ENCODE results near the gene NUP43. TPM values are rescaled to one million over a fixed set of nuclear protein-coding genes. Genes with fewer than 3 reads are reported as not detected.

NUP43 gene
- total RNA-seq, 1 donor from 2014 or later: 67.2 TPM

DNA sequence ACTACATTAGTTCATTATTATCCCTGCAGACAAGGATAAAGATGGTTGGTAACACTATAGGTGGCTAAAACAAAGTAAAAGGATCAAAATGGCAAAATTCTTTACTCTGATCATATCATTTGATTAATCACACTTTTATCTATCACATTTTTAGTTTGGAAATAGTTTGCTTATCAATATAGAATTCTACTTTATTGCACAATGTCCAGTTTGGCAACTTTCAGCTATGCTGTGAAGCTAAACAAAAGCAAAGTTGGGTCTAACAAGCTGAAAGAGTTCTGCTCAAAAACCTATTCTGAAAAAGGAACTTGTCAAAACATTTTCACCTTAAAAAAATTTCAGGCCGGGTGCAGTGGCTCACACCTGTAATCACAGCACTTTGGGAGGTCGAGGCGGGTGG, 20.5 kb downstream of the NUP43 start:
- peaks cover 5% of the 10 kb centered on the region for H3K4me1 Mint-ChIP-seq
- no peak overlapping the region for H3K27ac Mint-ChIP-seq (ENCODE audit: unreplicated experiment)
- no peaks in the 10 kb centered on the region for H3K9me3 Mint-ChIP-seq
- H3K27me3 Mint-ChIP-seq (ENCODE audit: low read depth): no peaks in the 10 kb centered on the region
- no peak overlapping the region for H3K4me3 Mint-ChIP-seq
- DNase-seq (ENCODE audit: low read depth, low spot score): no peak
- H3K36me3 Mint-ChIP-seq (ENCODE audit: low read depth): peaks cover 3% of the 10 kb centered on the region
- TF ChIP-seq, protein P1, sequence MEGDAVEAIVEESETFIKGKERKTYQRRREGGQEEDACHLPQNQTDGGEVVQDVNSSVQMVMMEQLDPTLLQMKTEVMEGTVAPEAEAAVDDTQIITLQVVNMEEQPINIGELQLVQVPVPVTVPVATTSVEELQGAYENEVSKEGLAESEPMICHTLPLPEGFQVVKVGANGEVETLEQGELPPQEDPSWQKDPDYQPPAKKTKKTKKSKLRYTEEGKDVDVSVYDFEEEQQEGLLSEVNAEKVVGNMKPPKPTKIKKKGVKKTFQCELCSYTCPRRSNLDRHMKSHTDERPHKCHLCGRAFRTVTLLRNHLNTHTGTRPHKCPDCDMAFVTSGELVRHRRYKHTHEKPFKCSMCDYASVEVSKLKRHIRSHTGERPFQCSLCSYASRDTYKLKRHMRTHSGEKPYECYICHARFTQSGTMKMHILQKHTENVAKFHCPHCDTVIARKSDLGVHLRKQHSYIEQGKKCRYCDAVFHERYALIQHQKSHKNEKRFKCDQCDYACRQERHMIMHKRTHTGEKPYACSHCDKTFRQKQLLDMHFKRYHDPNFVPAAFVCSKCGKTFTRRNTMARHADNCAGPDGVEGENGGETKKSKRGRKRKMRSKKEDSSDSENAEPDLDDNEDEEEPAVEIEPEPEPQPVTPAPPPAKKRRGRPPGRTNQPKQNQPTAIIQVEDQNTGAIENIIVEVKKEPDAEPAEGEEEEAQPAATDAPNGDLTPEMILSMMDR (conservative IDR thresholded peaks at IDR 0.05): no peak

DNA sequence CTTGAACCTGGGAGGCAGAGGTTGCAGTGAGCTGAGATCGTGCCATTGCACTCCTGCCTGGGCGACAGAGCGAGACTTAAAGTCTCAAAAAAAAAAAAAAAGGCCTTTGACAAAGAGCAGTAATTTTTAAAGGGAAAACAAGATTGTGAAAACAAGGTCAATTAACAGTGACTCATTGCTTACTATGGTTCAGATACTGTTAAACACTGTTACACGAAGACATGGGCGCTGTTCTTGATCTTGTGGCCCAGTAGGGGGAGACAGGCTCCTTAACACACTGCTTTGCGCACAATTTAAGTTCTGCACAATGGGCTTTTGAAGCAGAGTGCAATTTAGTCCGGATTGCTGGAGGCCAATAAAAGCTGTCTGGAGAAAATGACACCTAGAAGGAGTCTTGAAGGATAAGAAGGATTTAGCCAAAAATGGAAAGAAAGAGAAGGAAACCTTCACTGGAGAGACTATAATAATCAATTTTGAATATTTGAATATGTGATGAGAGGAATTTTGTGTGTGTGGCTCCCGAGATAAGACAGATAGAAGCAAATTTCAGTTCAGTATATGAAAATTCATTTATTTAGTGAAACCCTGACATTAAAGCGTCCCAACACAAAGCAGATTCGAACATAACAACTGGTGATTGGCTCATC, 22.4 kb downstream of the NUP43 start:
- peak; percentile 14 for DNase-seq (ENCODE audit: low read depth, low spot score)
- H3K9me3 Mint-ChIP-seq: no peaks in the 10 kb centered on the region
- no peaks in the 10 kb centered on the region for H3K27me3 Mint-ChIP-seq (ENCODE audit: low read depth)
- no peak overlapping the region for H3K27ac Mint-ChIP-seq (ENCODE audit: unreplicated experiment)
- H3K36me3 Mint-ChIP-seq (ENCODE audit: low read depth): peaks cover 7% of the 10 kb centered on the region
- H3K4me3 Mint-ChIP-seq: peak overlapping the region; percentile 1
- TF ChIP-seq, protein P1 (conservative IDR thresholded peaks at IDR 0.05): peak; percentile 78
- peaks cover 9% of the 10 kb centered on the region for H3K4me1 Mint-ChIP-seq

DNA sequence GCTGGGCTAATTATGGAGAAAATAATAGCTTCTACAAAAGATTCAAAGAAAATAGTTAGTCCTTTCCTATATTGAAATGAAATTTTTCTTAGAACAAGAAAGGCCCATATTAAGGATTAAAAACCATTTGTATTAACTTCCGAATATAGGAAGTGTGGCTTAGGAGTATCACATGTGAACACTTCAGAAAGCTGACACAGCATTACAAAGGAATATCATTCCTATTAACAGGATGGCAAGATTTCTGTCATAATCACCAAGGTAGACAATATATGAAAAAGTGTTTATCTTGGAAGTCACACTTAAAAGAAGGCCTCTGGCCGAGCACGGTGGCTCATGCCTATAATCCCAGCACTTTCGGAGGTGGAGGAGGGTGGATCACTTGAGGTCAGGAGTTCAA, 23.1 kb downstream of the NUP43 start:
- peaks cover 7% of the 10 kb centered on the region for H3K36me3 Mint-ChIP-seq (ENCODE audit: low read depth)
- no peaks in the 10 kb centered on the region for H3K9me3 Mint-ChIP-seq
- TF ChIP-seq, protein P1 (conservative IDR thresholded peaks at IDR 0.05): no peak
- H3K27ac Mint-ChIP-seq (ENCODE audit: unreplicated experiment): no peak overlapping the region
- no peak for DNase-seq (ENCODE audit: low read depth, low spot score)
- H3K4me1 Mint-ChIP-seq: peaks cover 13% of the 10 kb centered on the region
- no peaks in the 10 kb centered on the region for H3K27me3 Mint-ChIP-seq (ENCODE audit: low read depth)
- no peak overlapping the region for H3K4me3 Mint-ChIP-seq

DNA sequence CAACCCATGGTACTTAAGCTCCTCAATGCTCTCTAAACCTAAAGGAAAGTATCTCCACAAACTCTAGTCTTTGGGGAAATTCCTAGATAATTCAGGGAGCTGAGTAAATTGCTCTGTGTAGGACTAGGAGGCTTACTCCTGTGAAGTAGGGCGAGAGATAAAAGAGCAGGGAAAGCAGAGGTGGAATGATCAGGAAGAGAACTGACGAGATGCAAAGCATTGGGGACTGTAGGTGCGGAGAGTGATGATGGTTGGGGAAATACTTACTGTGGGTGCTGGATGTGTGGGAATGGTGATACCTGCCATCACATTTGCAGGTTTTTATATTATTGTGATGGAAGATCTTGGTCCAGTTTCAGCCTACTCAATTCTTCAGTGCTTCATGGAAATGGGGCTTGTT, 26.8 kb downstream of the NUP43 start:
- Mint-ChIP-seq H3K4me1 (peaks cover 34% of the 10 kb centered on the region), H3K4me3 (peak overlapping the region; percentile 78), H3K27ac (ENCODE audit: unreplicated experiment) (no peak overlapping the region), H3K36me3 (ENCODE audit: low read depth) (peaks cover 7% of the 10 kb centered on the region), H3K27me3 (ENCODE audit: low read depth) (no peaks in the 10 kb centered on the region), H3K9me3 (no peaks in the 10 kb centered on the region)
- TF ChIP-seq, protein P1 (conservative IDR thresholded peaks at IDR 0.05): no peak
- no peak for DNase-seq (ENCODE audit: low read depth, low spot score)

GRCh38 chr6:149717588-149718458, 28.5 kb downstream of the NUP43 start, which contains the start of gene LATS1:
TSS of gene LATS1 (minus strand) at chr6:149718101. CDS start at chr6:149702126, 15,975 bp downstream.
- peaks cover 4% of the 10 kb centered on the region for H3K36me3 Mint-ChIP-seq (ENCODE audit: low read depth)
- peak; percentile 90 for DNase-seq (ENCODE audit: low read depth, low spot score)
- H3K4me1 Mint-ChIP-seq: peaks cover 33% of the 10 kb centered on the region
- H3K27me3 Mint-ChIP-seq (ENCODE audit: low read depth): no peaks in the 10 kb centered on the region
- TF ChIP-seq, protein P1 (conservative IDR thresholded peaks at IDR 0.05): no peak
- no peaks in the 10 kb centered on the region for H3K9me3 Mint-ChIP-seq
- H3K4me3 Mint-ChIP-seq: peak within 1 kb of the TSS; percentile 91
- H3K27ac Mint-ChIP-seq (ENCODE audit: unreplicated experiment): peak within 1 kb of the TSS; percentile 100
